K562 (cell line): Measurements from ENCODE around the gene CRACR2B. TPM values are rescaled to one million over a fixed set of nuclear protein-coding genes. Genes with fewer than 3 reads are reported as not detected.
A peak's percentile ranks its signal among the peaks of the same experiment; 100 is the strongest.

ENCODE experiments used
- ARID3A ChIP-seq: IDR thresholded peaks from 2 replicates; pipeline ENCODE4 v1.6.1; 2012; ENCODE audit warnings: low read depth, low read length, improper control_type of control experiment, borderline replicate concordance
- CHD1 ChIP-seq: fragments of 200-600 bp; sonication (generic); IDR thresholded peaks from one replicate; pipeline ENCODE4 v1.6.1; 2012; ENCODE audit warnings: mild to moderate bottlenecking, moderate library complexity, low read length, inconsistent platforms
- CHD4 ChIP-seq: fragments of 200-600 bp; sonication (generic); IDR thresholded peaks from 3 replicates; pipeline ENCODE4 v1.6.1; 2012; ENCODE audit warnings: low read depth, mild to moderate bottlenecking, mixed read lengths, low read length, inconsistent platforms; ENCODE audit not compliant: insufficient read depth, insufficient replicate concordance, poor library complexity, severe bottlenecking
- FOXK1 ChIP-seq: sonication (generic); formaldehyde crosslinking; IDR thresholded peaks from 2 replicates; pipeline ENCODE4 v1.8.0; 2022; ENCODE audit warnings: missing genetic modification reagents, mild to moderate bottlenecking, borderline replicate concordance
- HDAC1 ChIP-seq, 2 experiments: fragments of 450-650 bp; IDR thresholded peaks; 2 replicates each; pipeline ENCODE4 v1.6.1; 2016 to 2017; ENCODE audit warnings: inconsistent platforms in 1 of 2, mild to moderate bottlenecking in 1 of 2, moderate library complexity in 1 of 2
- HDAC6 ChIP-seq: IDR thresholded peaks from 2 replicates; pipeline ENCODE4 v1.6.1; 2012; ENCODE audit warnings: low read depth, mild to moderate bottlenecking, control low read depth, inconsistent platforms, low read length, moderate library complexity
- KLF6 ChIP-seq: fragments of 250-450 bp; sonication (Bioruptor Pico); IDR thresholded peaks from 2 replicates; pipeline ENCODE4 v1.4.0; 2020; ENCODE audit warnings: mild to moderate bottlenecking, moderate library complexity, borderline replicate concordance
- MTA1 ChIP-seq: fragments of 450-650 bp; IDR thresholded peaks from 2 replicates; pipeline ENCODE4 v1.6.1; 2017; ENCODE audit warnings: borderline replicate concordance
- RBFOX2 ChIP-seq: fragments of 200-400 bp; formaldehyde crosslinking; IDR thresholded peaks from 2 replicates; pipeline ENCODE4 v1.6.1; 2017; ENCODE audit warnings: low read depth, mild to moderate bottlenecking, low read length, moderate library complexity
- ZC3H8 ChIP-seq: fragments of 450-650 bp; IDR thresholded peaks from 2 replicates; pipeline ENCODE4 v1.6.1; 2017
- ZNF41 ChIP-seq: fragments of 250-450 bp; sonication (Bioruptor Pico); conservative IDR thresholded peaks from 2 replicates; pipeline ENCODE4 v1.4.0; 2020; ENCODE audit warnings: mild to moderate bottlenecking
- ZNF696 ChIP-seq: fragments of 250-450 bp; sonication (Bioruptor Pico); conservative IDR thresholded peaks from 2 replicates; pipeline ENCODE4 v1.4.0; 2020; ENCODE audit warnings: mild to moderate bottlenecking, moderate library complexity
- polyA plus RNA-seq, 8 experiments: library from polyadenylated mRNA; depleted of rRNA in 4 of 8; stranded (reverse) in 5 of 8; unstranded in 3 of 8; fragments of >200 nt; fragmentation: Nextera tagmentation in 2 of 8; fragmentation: Illumina TruSeq in 1 of 8; extraction: Ambion mirVana in 2 of 8; extraction: Trizol in 1 of 8; gene quantifications; 2 replicates each; pipeline versions ENCODE4 v1.2.1 to v1.2.3, GENCODE V29; 2011 to 2014; ENCODE audit warnings: inconsistent platforms in 1 of 8, missing spikeins in 1 of 8
- total RNA-seq, 7 experiments: library from RNA; depleted of rRNA in 6 of 7; stranded (reverse); fragments of >200 nt in 6 of 7; fragmentation: Illumina TruSeq in 2 of 7; extraction: Trizol in 2 of 7; gene quantifications; 2 replicates each; pipeline versions ENCODE4 v1.2.1 to v1.2.3, GENCODE V29; 2011 to 2021; ENCODE audit warnings: low replicate concordance in 1 of 7
- TF ChIP-seq, protein P1 (sequence below): IDR thresholded peaks from 2 replicates; pipeline ENCODE4 v1.6.1; 2011; ENCODE audit warnings: borderline replicate concordance, low read depth, mild to moderate bottlenecking, moderate library complexity, low read length; ENCODE audit not compliant: insufficient read depth, poor library complexity, severe bottlenecking
- TF ChIP-seq, protein P2 (sequence below), 2 experiments: fragments of 450-650 bp; IDR thresholded peaks; 2 replicates each; pipeline ENCODE4 v1.6.1; 2016; ENCODE audit warnings: mild to moderate bottlenecking in 2 of 2, borderline replicate concordance in 1 of 2, low read depth in 1 of 2, moderate library complexity in 1 of 2

Gene CRACR2B
- total and polyA plus RNA-seq, 9 of the 15 experiments (the other 6 are each of a cell fraction or from before 2014, with no cell fraction given) = 0.10 to 51.0 (median 6.0) TPM

- TF ChIP-seq ZNF41 (CRISPR knock-in tag) = no peak
- no peak for TF ChIP-seq CHD1
- TF ChIP-seq, protein P1, sequence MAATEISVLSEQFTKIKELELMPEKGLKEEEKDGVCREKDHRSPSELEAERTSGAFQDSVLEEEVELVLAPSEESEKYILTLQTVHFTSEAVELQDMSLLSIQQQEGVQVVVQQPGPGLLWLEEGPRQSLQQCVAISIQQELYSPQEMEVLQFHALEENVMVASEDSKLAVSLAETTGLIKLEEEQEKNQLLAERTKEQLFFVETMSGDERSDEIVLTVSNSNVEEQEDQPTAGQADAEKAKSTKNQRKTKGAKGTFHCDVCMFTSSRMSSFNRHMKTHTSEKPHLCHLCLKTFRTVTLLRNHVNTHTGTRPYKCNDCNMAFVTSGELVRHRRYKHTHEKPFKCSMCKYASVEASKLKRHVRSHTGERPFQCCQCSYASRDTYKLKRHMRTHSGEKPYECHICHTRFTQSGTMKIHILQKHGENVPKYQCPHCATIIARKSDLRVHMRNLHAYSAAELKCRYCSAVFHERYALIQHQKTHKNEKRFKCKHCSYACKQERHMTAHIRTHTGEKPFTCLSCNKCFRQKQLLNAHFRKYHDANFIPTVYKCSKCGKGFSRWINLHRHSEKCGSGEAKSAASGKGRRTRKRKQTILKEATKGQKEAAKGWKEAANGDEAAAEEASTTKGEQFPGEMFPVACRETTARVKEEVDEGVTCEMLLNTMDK = no peak
- peak; percentile 85 for TF ChIP-seq FOXK1
- no peak for TF ChIP-seq CHD4
- TF ChIP-seq KLF6 = no peak
- no peak for TF ChIP-seq HDAC1 (IDR thresholded peaks at IDR 0.05)
- peak; percentile 71 for TF ChIP-seq RBFOX2
- no peak for TF ChIP-seq MTA1
- no peak for TF ChIP-seq ARID3A
- TF ChIP-seq HDAC6 = no peak
- no peak for TF ChIP-seq ZC3H8
- TF ChIP-seq, protein P2, sequence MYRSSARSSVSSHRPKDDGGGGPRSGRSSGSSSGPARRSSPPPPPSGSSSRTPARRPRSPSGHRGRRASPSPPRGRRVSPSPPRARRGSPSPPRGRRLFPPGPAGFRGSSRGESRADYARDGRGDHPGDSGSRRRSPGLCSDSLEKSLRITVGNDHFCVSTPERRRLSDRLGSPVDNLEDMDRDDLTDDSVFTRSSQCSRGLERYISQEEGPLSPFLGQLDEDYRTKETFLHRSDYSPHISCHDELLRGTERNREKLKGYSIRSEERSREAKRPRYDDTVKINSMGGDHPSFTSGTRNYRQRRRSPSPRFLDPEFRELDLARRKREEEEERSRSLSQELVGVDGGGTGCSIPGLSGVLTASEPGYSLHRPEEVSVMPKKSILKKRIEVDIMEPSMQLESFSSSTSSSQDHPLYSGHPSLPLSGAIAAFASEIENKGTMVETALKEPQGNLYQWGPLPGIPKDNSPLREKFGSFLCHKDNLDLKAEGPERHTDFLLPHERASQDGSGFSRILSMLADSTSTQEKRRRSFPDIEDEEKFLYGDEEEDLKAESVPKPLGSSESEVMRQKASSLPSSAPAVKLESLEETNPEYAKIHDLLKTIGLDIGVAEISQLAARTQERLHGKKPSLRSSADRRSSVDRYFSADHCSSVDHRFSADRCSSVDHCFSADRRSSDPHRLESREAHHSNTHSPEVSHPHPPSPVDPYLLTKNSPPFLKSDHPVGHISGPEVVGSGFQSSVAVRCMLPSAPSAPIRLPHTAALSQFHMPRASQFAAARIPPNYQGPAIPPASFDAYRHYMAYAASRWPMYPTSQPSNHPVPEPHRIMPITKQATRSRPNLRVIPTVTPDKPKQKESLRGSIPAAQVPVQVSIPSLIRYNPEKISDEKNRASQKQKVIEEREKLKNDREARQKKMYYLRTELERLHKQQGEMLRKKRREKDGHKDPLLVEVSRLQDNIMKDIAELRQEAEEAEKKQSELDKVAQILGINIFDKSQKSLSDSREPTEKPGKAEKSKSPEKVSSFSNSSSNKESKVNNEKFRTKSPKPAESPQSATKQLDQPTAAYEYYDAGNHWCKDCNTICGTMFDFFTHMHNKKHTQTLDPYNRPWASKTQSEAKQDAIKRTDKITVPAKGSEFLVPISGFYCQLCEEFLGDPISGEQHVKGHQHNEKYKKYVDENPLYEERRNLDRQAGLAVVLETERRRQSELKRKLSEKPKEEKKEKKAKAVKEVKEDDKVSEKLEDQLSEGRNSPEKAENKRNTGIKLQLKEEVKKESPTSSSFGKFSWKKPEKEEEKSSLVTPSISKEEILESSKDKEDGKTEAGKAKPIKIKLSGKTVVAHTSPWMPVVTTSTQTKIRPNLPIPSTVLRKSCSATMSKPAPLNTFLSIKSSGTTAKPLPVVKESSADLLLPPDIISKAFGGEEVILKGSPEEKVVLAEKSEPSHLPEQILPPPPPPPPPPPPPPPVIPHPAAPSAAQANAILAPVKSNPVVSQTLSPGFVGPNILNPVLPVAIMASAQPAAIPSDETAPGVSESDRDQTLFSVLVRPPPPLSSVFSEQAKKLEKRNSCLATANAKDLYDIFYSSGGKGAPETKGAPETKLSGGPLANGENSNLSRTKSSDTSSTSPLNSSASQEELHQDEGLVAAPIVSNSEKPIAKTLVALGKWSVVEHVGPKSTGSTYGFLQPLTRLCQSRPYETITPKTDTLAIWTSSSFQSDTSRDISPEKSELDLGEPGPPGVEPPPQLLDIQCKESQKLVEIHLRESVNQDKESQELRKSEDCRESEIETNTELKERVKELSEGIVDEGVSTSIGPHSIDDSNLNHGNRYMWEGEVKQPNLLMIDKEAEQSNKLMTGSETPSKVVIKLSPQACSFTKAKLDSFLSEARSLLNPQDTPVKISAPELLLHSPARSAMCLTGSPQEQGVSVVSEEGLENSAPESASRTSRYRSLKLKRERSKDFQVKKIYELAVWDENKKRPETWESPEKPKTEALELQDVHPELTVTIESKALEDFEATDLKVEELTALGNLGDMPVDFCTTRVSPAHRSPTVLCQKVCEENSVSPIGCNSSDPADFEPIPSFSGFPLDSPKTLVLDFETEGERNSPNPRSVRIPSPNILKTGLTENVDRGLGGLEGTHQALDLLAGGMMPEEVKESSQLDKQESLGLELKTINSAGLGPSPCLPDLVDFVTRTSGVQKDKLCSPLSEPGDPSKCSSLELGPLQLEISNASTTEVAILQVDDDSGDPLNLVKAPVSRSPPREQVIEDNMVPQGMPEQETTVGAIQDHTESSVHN (IDR thresholded peaks at IDR 0.05; ENCODE audit: borderline replicate concordance in 1 of 2, low read depth in 1 of 2) = no peak
- no peak for TF ChIP-seq ZNF696 (CRISPR knock-in tag)
Observed at GRCh38 chr11:813456-814096, 14.1 kb upstream of the CRACR2B start (continued).
